OCI-LY1 (cell line): ENCODE results near the gene NCF2.

Source experiments
- H2AFZ ChIP-seq: fragments of 200-600 bp; sonication (generic), shearing (Covaris generic); 2 replicates; pipeline ENCODE4 v1.6.0; 2014; ENCODE audit warnings: antibody characterized with exemption, mild to moderate bottlenecking, low read length
- H3F3A ChIP-seq: fragments of 200-600 bp; sonication (generic), shearing (Covaris generic); 2 replicates; pipeline ENCODE4 v1.6.0; 2014; ENCODE audit warnings: mild to moderate bottlenecking, antibody characterized with exemption, low read length, moderate library complexity; ENCODE audit not compliant: insufficient read depth
- H3K27ac ChIP-seq: fragments of 200-600 bp; sonication (generic); 2 replicates; pipeline ENCODE4 v1.5.1; 2014; ENCODE audit warnings: low read length, mixed run types, mild to moderate bottlenecking, low read depth; ENCODE audit not compliant: poor library complexity, severe bottlenecking
- H3K27me3 ChIP-seq: fragments of 200-600 bp; sonication (generic); 2 replicates; pipeline ENCODE4 v1.6.0; 2014; ENCODE audit warnings: antibody characterized with exemption, mild to moderate bottlenecking, low read length, moderate library complexity; ENCODE audit not compliant: insufficient read depth
- H3K36me3 ChIP-seq: fragments of 200-600 bp; sonication (generic); 2 replicates; pipeline ENCODE4 v1.6.1; 2014; ENCODE audit warnings: mild to moderate bottlenecking, antibody characterized with exemption, low read length, moderate library complexity, mixed read lengths; ENCODE audit not compliant: insufficient read depth
- H3K4me1 ChIP-seq: fragments of 200-600 bp; sonication (generic); 2 replicates; pipeline ENCODE4 v1.5.1; 2014; ENCODE audit warnings: mild to moderate bottlenecking, low read length, moderate library complexity; ENCODE audit not compliant: insufficient read depth, severe bottlenecking
- H3K4me2 ChIP-seq: fragments of 200-600 bp; sonication (generic), shearing (Covaris generic); 2 replicates; pipeline ENCODE4 v1.6.1; 2014; ENCODE audit warnings: low read length
- H3K4me3 ChIP-seq: fragments of 200-600 bp; sonication (generic); 2 replicates; pipeline ENCODE4 v1.5.1; 2014; ENCODE audit warnings: low read length, low read depth, mild to moderate bottlenecking, mixed read lengths; ENCODE audit not compliant: poor library complexity, severe bottlenecking
- H3K79me2 ChIP-seq: fragments of 200-600 bp; shearing (Covaris generic); 2 replicates; pipeline ENCODE4 v1.6.1; 2016; ENCODE audit warnings: mixed run types, low read length, mixed read lengths; ENCODE audit not compliant: insufficient read depth
- H3K9ac ChIP-seq: fragments of 200-600 bp; sonication (generic), shearing (Covaris generic); 2 replicates; pipeline ENCODE4 v1.6.1; 2014; ENCODE audit warnings: mild to moderate bottlenecking, low read length, mixed read lengths
- H3K9me2 ChIP-seq: fragments of 200-600 bp; sonication (generic), shearing (Covaris generic); 2 replicates; pipeline ENCODE4 v1.6.1; 2014; ENCODE audit warnings: low read depth, mild to moderate bottlenecking, low read length, mixed read lengths
- H3K9me3 ChIP-seq: fragments of 200-600 bp; shearing (Covaris generic); 2 replicates; pipeline ENCODE4 v1.6.1; 2014; ENCODE audit warnings: low read length, mixed read lengths
- H4K20me1 ChIP-seq: fragments of 200-600 bp; sonication (generic), shearing (Covaris generic); 2 replicates; pipeline ENCODE4 v1.6.0; 2016; ENCODE audit warnings: mild to moderate bottlenecking, low read length; ENCODE audit not compliant: insufficient read depth
- CTCF ChIP-seq: fragments of 200-600 bp; sonication (generic), shearing (Covaris generic); IDR thresholded peaks from 2 replicates; pipeline ENCODE4 v1.5.1; 2017; ENCODE audit warnings: mild to moderate bottlenecking, antibody characterized with exemption, low read length, moderate library complexity, mixed read lengths
- EZH2 ChIP-seq: fragments of 200-600 bp; sonication (generic), shearing (Covaris generic); IDR thresholded peaks from 2 replicates; pipeline ENCODE4 v1.8.0; 2017; ENCODE audit warnings: borderline replicate concordance, mixed run types, mild to moderate bottlenecking, antibody characterized with exemption, low read length, moderate library complexity, mixed read lengths

Gene NCF2

GRCh38 chr1:183575606-183576005 is 14.7 kb downstream of the NCF2 start:
- H3K9ac ChIP-seq, result no peak overlapping the region
- no peaks in the 10 kb centered on the region for H3K36me3 ChIP-seq
- no peaks in the 10 kb centered on the region for H3K4me1 ChIP-seq
- no peaks in the 10 kb centered on the region for H3K9me2 ChIP-seq
- no peaks in the 10 kb centered on the region for H3F3A ChIP-seq
- H3K4me3 ChIP-seq, result no peak overlapping the region
- no peaks in the 10 kb centered on the region for H3K27me3 ChIP-seq
- H3K79me2 ChIP-seq, result no peaks in the 10 kb centered on the region
- H4K20me1 ChIP-seq, result no peaks in the 10 kb centered on the region
- TF ChIP-seq CTCF (no peak), EZH2 (no peak)
- H2AFZ ChIP-seq, result no peak overlapping the region
- H3K4me2 ChIP-seq, result no peak overlapping the region
- no peaks in the 10 kb centered on the region for H3K9me3 ChIP-seq
- no peak overlapping the region for H3K27ac ChIP-seq

GRCh38 chr1:183572721-183573120 is 17.5 kb downstream of the NCF2 start:
- Histone ChIP-seq H3K27ac (no peak overlapping the region), H3F3A (no peaks in the 10 kb centered on the region), H3K9me3 (no peaks in the 10 kb centered on the region), H3K4me2 (no peak overlapping the region), H3K9ac (no peak overlapping the region), H3K9me2 (no peaks in the 10 kb centered on the region), H3K4me1 (no peaks in the 10 kb centered on the region), H2AFZ (no peak overlapping the region), H3K4me3 (no peak overlapping the region), H3K79me2 (no peaks in the 10 kb centered on the region), H3K36me3 (no peaks in the 10 kb centered on the region), H4K20me1 (no peaks in the 10 kb centered on the region), H3K27me3 (no peaks in the 10 kb centered on the region)
- TF ChIP-seq EZH2 (no peak), CTCF (no peak)

GRCh38 chr1:183571678-183572268 is 18.5 kb downstream of the NCF2 start:
- Histone ChIP-seq H3K9me2 (no peaks in the 10 kb centered on the region), H3K27ac (no peak overlapping the region), H3K36me3 (no peaks in the 10 kb centered on the region), H3K4me1 (no peaks in the 10 kb centered on the region), H4K20me1 (no peaks in the 10 kb centered on the region), H3K9me3 (no peaks in the 10 kb centered on the region), H3K9ac (no peak overlapping the region), H3K79me2 (no peaks in the 10 kb centered on the region), H3F3A (no peaks in the 10 kb centered on the region), H2AFZ (no peak overlapping the region), H3K27me3 (no peaks in the 10 kb centered on the region), H3K4me2 (no peak overlapping the region), H3K4me3 (no peak overlapping the region)
- TF ChIP-seq EZH2 (no peak), CTCF (no peak)
